ENCODE results near the gene EIPR1. TPM values are rescaled to one million over a fixed set of nuclear protein-coding genes. Genes with fewer than 3 reads are reported as not detected.

Gene EIPR1
- total RNA-seq, 1 experiment from 2014 or later: 36.9 TPM

DNA sequence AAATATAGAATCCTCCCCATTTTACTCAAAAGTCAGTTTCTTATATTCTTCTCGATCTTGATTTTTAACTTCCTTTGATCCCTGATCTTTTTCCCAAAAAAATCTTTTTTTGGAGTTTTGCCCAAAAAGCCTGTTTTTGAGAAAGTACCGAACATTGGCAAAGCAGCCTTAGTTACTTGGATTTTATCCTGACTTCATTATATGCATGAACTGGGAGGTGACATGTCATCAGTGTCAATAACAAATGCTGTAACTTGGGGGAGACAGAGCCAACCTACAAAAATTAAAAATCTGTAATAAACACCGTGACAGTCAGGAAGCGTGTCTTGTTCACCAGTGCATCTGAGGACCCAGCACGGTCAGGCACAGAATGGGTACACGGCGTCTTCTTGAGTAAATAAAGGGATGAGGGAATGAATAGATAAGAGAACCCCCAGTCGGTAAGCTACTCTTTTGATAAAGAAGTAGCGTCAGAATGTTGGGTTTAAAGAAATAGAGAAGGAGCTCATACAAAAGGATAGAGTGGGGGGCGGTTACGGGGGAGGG lies 26.8 kb upstream of the EIPR1 start:
- Histone ChIP-seq H3K4me1 (no peaks in the 10 kb centered on the region), H3K9me3 (no peaks in the 10 kb centered on the region), H3K27me3 (replicated peaks; ENCODE audit: control insufficient read depth, insufficient read depth, low read length) (no peaks in the 10 kb centered on the region), H3K4me3 (ENCODE audit: low read depth, low read length) (no peak overlapping the region), H3K36me3 (ENCODE audit: control insufficient read depth, insufficient read depth, low read length) (peaks cover 1% of the 10 kb centered on the region; the same call in 1 of the 2 replicates)
- H3K9me3 Mint-ChIP-seq (ENCODE audit: unreplicated experiment): no peaks in the 10 kb centered on the region
- TF ChIP-seq, protein P1, sequence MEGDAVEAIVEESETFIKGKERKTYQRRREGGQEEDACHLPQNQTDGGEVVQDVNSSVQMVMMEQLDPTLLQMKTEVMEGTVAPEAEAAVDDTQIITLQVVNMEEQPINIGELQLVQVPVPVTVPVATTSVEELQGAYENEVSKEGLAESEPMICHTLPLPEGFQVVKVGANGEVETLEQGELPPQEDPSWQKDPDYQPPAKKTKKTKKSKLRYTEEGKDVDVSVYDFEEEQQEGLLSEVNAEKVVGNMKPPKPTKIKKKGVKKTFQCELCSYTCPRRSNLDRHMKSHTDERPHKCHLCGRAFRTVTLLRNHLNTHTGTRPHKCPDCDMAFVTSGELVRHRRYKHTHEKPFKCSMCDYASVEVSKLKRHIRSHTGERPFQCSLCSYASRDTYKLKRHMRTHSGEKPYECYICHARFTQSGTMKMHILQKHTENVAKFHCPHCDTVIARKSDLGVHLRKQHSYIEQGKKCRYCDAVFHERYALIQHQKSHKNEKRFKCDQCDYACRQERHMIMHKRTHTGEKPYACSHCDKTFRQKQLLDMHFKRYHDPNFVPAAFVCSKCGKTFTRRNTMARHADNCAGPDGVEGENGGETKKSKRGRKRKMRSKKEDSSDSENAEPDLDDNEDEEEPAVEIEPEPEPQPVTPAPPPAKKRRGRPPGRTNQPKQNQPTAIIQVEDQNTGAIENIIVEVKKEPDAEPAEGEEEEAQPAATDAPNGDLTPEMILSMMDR (IDR thresholded peaks at IDR 0.05; ENCODE audit: insufficient read depth in 1 of 2, low read depth in 1 of 2, low read length in 1 of 2, severe bottlenecking in 1 of 2, unreplicated experiment in 1 of 2): no peak
- H3K27me3 Mint-ChIP-seq (ENCODE audit: insufficient read depth, unreplicated experiment): no peaks in the 10 kb centered on the region
- no peak overlapping the region for H3K4me3 Mint-ChIP-seq (ENCODE audit: unreplicated experiment)
- intact Hi-C loops (cut with micrococcal nuclease; ENCODE audit: unreplicated experiment): no loop called here
- peaks cover 12% of the 10 kb centered on the region for H3K36me3 Mint-ChIP-seq (ENCODE audit: insufficient read depth, unreplicated experiment)
- H3K4me1 Mint-ChIP-seq (ENCODE audit: low read depth, unreplicated experiment): no peaks in the 10 kb centered on the region
- BruUV-seq (replicated peaks): no TSS peak
- DNase-seq: no peak
- no peak overlapping the region for H3K27ac Mint-ChIP-seq (ENCODE audit: unreplicated experiment)
- ChIA-PET POLR2A (no interaction called here), CTCF (no interaction called here)

DNA sequence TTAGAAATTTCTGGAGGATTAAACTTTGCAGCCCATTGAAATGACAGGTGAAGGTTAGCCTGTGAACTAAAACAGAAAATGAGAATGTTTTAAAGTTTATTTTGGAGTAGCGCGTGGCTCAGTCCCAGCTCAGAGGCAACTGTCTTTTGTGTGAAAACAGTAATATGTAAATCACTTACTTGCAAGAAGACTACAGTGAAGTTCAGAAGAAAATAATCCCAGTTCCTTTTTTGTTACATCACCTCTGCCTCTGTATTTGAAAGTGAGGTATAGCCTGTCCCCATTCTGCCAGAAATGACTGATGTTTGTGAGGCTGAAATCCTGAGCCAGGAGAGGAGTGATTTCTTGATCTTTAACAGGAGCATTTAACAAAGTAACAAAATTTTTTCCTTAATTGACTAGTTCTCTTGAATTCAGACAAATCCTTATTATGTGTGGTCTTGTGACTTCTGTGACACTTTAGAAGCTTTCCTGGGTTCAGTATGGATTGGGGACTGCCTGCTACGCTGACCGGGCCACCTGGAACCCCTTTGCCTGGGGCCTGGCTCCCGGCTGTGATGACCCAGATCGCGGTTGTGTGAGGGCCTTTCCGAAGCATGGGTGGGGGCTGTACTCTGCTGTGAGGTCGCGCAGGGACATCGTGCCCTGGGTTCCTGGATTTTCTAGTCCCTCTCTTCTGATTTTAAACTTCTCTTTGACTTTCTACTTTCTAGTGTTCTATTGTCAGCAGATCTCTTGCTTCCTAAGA lies 26.1 kb upstream of the EIPR1 start:
- H3K9me3 Mint-ChIP-seq (ENCODE audit: unreplicated experiment): no peaks in the 10 kb centered on the region
- no peaks in the 10 kb centered on the region for H3K4me1 ChIP-seq
- DNase-seq: no peak
- intact Hi-C loops (cut with micrococcal nuclease; ENCODE audit: unreplicated experiment): no loop called here
- H3K27ac Mint-ChIP-seq (ENCODE audit: unreplicated experiment): no peak overlapping the region
- no peaks in the 10 kb centered on the region for H3K4me1 Mint-ChIP-seq (ENCODE audit: low read depth, unreplicated experiment)
- H3K27me3 ChIP-seq (replicated peaks; ENCODE audit: control insufficient read depth, insufficient read depth, low read length): no peaks in the 10 kb centered on the region
- H3K27me3 Mint-ChIP-seq (ENCODE audit: insufficient read depth, unreplicated experiment): no peaks in the 10 kb centered on the region
- no peak overlapping the region for H3K4me3 Mint-ChIP-seq (ENCODE audit: unreplicated experiment)
- ChIA-PET POLR2A (no interaction called here), CTCF (no interaction called here)
- H3K36me3 ChIP-seq (ENCODE audit: control insufficient read depth, insufficient read depth, low read length): peaks cover 1% of the 10 kb centered on the region; the same call in 1 of the 2 replicates
- no peak overlapping the region for H3K4me3 ChIP-seq (ENCODE audit: low read depth, low read length)
- H3K36me3 Mint-ChIP-seq (ENCODE audit: insufficient read depth, unreplicated experiment): peaks cover 12% of the 10 kb centered on the region
- BruUV-seq (replicated peaks): no TSS peak
- no peaks in the 10 kb centered on the region for H3K9me3 ChIP-seq
- TF ChIP-seq, protein P1 (IDR thresholded peaks at IDR 0.05; ENCODE audit: insufficient read depth in 1 of 2, low read depth in 1 of 2, low read length in 1 of 2, severe bottlenecking in 1 of 2, unreplicated experiment in 1 of 2): no peak

DNA sequence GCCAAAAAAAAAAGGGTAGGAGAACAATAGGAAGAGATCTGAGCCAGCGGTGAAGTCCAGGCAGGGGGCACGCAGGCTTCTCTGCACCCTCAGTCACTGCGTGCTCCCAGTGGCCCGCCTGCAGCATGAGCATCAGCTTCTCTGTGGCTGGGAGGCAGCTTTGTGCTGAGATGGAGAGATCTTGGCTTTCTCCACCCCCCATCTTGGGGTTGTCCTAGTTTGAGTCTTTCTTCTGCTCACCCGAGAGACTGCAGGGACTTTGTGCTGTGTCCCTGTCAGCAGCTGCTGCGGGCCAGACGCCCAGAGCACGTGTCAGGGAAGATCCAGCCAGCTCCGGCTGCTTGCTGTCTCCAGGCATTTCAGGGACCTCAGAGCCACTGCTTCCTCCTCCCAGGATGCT lies 22.2 kb upstream of the EIPR1 start:
- no TSS peak for BruUV-seq (replicated peaks)
- H3K27ac Mint-ChIP-seq (ENCODE audit: unreplicated experiment): no peak overlapping the region
- no peaks in the 10 kb centered on the region for H3K27me3 Mint-ChIP-seq (ENCODE audit: insufficient read depth, unreplicated experiment)
- no peaks in the 10 kb centered on the region for H3K4me1 Mint-ChIP-seq (ENCODE audit: low read depth, unreplicated experiment)
- DNase-seq: no peak
- peaks cover 36% of the 10 kb centered on the region for H3K36me3 Mint-ChIP-seq (ENCODE audit: insufficient read depth, unreplicated experiment)
- Histone ChIP-seq H3K27me3 (replicated peaks; ENCODE audit: control insufficient read depth, insufficient read depth, low read length) (no peaks in the 10 kb centered on the region), H3K4me3 (ENCODE audit: low read depth, low read length) (no peak overlapping the region), H3K9me3 (peaks cover 14% of the 10 kb centered on the region), H3K4me1 (no peaks in the 10 kb centered on the region), H3K36me3 (ENCODE audit: control insufficient read depth, insufficient read depth, low read length) (peaks cover 1% of the 10 kb centered on the region; the same call in 1 of the 2 replicates)
- TF ChIP-seq, protein P1 (IDR thresholded peaks at IDR 0.05; ENCODE audit: insufficient read depth in 1 of 2, low read depth in 1 of 2, low read length in 1 of 2, severe bottlenecking in 1 of 2, unreplicated experiment in 1 of 2): no peak
- ChIA-PET CTCF (no interaction called here), POLR2A (no interaction called here)
- intact Hi-C loops (cut with micrococcal nuclease; ENCODE audit: unreplicated experiment): no loop called here
- H3K4me3 Mint-ChIP-seq (ENCODE audit: unreplicated experiment): no peak overlapping the region
- peaks cover 11% of the 10 kb centered on the region for H3K9me3 Mint-ChIP-seq (ENCODE audit: unreplicated experiment)
